Measurements from ENCODE around the gene PCDHGB7.
"Not testable (repeated sequence)": the region's sequence is repeated elsewhere in the genome, so short reads cannot be mapped to it uniquely, and the experiment has no call there.

Gene PCDHGB7

DNA sequence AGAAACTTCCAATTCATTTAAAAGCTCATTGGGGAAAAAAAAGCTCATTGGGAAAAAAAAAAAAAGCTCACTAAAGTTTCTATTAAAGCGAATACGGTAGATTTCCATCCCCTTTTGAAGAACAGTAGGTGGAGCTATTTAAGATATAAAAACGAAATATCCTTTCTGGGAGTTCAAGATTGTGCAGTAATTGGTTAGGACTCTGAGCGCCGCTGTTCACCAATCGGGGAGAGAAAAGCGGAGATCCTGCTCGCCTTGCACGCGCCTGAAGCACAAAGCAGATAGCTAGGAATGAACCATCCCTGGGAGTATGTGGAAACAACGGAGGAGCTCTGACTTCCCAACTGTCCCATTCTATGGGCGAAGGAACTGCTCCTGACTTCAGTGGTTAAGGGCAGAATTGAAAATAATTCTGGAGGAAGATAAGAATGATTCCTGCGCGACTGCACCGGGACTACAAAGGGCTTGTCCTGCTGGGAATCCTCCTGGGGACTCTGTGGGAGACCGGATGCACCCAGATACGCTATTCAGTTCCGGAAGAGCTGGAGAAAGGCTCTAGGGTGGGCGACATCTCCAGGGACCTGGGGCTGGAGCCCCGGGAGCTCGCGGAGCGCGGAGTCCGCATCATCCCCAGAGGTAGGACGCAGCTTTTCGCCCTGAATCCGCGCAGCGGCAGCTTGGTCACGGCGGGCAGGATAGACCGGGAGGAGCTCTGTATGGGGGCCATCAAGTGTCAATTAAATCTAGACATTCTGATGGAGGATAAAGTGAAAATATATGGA lies 13.0 kb downstream of the PCDHGB7 start, which contains the start of gene PCDHGA12:
Gene PCDHGA12, plus strand, starts transcription at position 176 of the 782 bp plus-strand sequence. Its CDS starts 253 bp downstream, at position 429.
- no peak for DNase-seq (ENCODE audit: low read depth)

DNA sequence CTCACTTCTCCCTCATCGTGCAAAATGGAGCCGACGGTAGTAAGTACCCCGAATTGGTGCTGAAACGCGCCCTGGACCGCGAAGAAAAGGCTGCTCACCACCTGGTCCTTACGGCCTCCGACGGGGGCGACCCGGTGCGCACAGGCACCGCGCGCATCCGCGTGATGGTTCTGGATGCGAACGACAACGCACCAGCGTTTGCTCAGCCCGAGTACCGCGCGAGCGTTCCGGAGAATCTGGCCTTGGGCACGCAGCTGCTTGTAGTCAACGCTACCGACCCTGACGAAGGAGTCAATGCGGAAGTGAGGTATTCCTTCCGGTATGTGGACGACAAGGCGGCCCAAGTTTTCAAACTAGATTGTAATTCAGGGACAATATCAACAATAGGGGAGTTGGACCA lies 13.8 kb downstream of the PCDHGB7 start:
- no peak for DNase-seq (ENCODE audit: low read depth)

DNA sequence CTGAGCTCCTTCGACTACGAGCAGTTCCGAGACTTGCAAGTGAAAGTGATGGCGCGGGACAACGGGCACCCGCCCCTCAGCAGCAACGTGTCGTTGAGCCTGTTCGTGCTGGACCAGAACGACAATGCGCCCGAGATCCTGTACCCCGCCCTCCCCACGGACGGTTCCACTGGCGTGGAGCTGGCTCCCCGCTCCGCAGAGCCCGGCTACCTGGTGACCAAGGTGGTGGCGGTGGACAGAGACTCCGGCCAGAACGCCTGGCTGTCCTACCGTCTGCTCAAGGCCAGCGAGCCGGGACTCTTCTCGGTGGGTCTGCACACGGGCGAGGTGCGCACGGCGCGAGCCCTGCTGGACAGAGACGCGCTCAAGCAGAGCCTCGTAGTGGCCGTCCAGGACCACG lies 14.8 kb downstream of the PCDHGB7 start:
- not testable (repeated sequence) for DNase-seq (ENCODE audit: low read depth)

DNA sequence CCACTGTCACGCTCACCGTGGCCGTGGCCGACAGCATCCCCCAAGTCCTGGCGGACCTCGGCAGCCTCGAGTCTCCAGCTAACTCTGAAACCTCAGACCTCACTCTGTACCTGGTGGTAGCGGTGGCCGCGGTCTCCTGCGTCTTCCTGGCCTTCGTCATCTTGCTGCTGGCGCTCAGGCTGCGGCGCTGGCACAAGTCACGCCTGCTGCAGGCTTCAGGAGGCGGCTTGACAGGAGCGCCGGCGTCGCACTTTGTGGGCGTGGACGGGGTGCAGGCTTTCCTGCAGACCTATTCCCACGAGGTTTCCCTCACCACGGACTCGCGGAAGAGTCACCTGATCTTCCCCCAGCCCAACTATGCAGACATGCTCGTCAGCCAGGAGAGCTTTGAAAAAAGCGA lies 15.2 kb downstream of the PCDHGB7 start:
- not testable (repeated sequence) for DNase-seq (ENCODE audit: low read depth)

DNA sequence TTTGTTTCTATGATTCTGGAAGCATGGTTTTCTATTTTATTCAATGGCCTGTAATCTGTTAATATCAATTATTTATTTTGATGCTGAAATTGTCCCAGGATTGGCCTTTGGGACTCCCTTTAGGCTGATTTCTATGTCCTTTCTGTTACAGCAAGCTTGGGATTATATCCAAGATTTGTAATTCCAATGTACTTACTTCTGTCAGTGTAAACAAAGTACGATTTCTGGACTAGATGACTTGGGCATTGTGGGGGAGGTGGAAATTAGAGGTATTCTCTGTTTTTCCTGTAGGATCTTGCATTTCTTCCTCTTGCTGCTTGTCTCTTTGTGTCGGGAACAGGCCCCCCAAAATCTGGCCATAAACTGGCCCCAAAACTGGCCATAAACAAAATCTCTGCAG lies 16.5 kb downstream of the PCDHGB7 start:
- DNase-seq (ENCODE audit: low read depth): no peak

DNA sequence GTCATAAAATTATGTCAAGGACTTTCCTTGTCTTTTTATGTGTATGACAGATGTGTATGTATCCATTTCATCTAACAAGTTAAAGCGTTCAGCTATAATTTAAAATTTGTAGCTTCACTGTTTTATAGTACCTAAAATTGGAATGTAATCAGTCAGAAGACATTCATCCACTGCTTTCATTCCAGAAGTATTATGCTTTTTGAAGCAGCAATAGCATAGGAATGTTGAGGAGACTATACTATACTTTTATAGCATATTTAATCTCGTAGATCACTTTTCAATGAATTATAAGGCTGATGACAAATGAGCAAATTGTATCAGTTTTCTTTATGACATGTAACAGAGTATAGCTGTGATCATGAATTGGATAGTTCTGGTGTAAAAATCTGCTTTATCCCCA lies 19.7 kb downstream of the PCDHGB7 start:
- no peak for DNase-seq (ENCODE audit: low read depth)

DNA sequence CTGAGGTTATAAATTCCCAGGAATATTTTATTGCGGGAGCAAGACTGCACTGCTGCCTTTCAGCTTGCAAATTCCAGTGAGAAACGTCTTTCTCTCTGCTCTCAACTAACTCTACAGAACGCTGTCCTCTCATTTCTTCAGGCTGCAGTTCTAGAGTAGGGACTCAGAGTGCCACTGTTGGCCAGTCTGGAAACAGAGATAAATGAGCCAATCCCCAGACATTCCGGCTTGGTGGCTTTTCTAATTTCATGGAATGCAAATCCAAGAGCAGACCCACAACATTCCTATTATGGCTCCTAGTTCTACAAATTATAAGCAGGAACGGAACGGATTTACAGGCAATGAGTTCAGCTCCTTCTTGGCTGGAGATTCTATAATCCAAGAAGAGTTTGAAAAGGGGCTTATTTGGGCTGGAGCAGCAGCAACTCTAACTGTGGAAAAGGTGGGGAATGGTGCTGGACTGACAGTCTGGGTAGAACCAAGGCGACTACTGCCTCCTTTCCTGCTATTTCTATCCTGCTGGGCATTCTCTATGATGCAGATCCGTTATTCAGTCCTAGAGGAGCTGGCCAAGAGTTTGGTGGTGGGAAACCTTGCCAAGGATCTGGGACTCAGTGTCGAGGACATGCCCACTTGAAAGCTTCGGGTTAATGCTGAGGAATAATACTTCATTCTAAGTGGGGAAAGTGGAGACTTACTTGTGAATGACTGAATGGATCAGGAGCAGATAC lies 22.1 kb downstream of the PCDHGB7 start:
- no peak for DNase-seq (ENCODE audit: low read depth)

DNA sequence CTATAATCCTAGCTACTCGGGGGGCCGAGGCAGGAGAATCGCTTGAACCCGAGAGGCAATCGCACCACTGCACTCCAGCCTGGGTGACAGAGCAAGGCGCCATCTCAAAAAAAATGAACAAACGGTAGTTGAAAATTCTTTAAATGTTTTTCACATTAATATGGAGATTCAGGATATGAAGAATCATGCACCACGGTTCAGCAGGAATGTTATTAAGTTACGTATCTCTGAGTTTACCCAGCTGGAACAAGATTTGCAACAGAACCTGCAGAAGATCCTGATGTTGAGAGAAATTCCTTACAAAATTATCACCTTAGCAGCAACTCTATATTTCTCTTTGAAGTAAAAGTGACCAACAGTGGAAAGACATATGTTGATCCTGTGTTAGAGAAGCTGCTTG lies 22.9 kb downstream of the PCDHGB7 start:
- DNase-seq (ENCODE audit: low read depth): no peak

DNA sequence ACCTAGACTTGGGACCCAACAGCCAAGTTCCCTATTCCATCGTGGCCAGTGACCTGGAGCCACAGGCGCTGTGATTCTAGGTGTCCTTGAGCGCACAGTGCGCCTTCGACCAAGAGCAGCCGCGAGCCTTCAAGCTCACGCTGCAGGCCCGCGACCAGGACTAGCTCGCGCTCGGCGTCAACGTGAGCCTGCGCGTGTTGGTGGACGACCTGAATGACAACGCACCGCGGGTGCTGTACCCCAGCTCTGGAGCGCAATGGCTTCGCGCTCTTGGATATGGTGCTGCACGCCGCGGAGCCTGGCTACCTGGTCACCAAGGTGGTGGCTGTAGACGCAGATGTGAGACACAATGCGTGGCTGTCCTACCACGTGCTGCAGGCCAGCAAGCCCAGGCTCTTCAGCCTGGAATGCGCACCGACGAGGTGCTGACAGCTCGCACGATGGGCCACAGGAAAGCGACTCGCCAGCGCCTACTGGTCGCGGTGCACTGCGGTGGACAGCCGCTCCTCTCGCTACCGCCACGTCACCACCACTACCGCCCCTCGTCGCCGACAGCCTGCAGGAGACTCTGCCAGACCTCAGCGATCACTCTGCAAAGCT lies 24.2 kb downstream of the PCDHGB7 start:
- no peak for DNase-seq (ENCODE audit: low read depth)

DNA sequence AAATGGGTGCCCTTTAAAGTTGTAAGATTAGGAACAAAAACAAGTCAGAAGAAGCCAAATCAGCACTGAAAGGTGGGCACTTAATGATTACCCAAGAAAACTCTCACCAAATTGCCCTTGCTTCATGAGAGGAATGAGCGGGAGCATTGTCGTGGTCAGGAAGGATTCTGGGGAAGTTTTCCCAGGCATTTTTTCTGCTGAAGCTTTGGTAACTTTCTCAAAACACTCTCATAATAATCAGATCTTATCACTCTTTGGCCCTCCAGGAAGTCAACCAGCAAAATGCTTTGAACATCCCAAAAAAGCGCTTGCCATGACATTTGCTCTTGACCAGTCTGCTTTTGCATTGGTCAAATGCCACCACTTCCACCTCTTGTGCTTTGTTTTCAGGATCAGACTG lies 47.9 kb downstream of the PCDHGB7 start:
- DNase-seq (ENCODE audit: low read depth): no peak

Measured in activated T-helper 9 cell treated with anti-CD3 and anti-CD28 coated beads, Interleukin-2, amount 50 U/mL, for 16 hours (primary cell).